OCI-LY7 (cell line): ENCODE results near the gene CTNND2. TPM values are rescaled to one million over a fixed set of nuclear protein-coding genes. Genes with fewer than 3 reads are reported as not detected.

ENCODE experiments used
- BruUV-seq: library from RNA; stranded (reverse); fragments of 400-500 nt; replicated peaks from 2 replicates; lab custom pipeline; 2021; lab: Mats Ljungman, UMichigan
- CTCF ChIA-PET: fragments of 300-600 bp; sonication (Branson Sonifier 250); formaldehyde crosslinking; loops from one replicate; lab custom pipeline; 2022; ENCODE audit warnings: antibody characterized with exemption; ENCODE audit not compliant: unreplicated experiment; lab: Charles Lee
- POLR2A ChIA-PET: fragments of 300-600 bp; sonication (Branson Sonifier 250); formaldehyde crosslinking; loops from one replicate; lab custom pipeline; 2022; ENCODE audit warnings: antibody characterized with exemption; lab: Charles Lee
- DNase-seq: peaks from one replicate; pipeline ENCODE4 v3.0.0-alpha.2; 2015; ENCODE audit warnings: low spot score
- H2AFZ ChIP-seq: fragments of 200-600 bp; sonication (generic), shearing (Covaris generic); 2 replicates; pipeline ENCODE4 v1.6.1; 2014; ENCODE audit warnings: mild to moderate bottlenecking, antibody characterized with exemption, low read length, moderate library complexity
- H3K27ac ChIP-seq: fragments of 200-600 bp; sonication (generic); 2 replicates; pipeline ENCODE4 v1.5.1; 2014; ENCODE audit warnings: mixed run types, low read depth, mild to moderate bottlenecking, moderate library complexity, low read length, inconsistent platforms; ENCODE audit not compliant: poor library complexity, severe bottlenecking
- H3K36me3 ChIP-seq: fragments of 200-600 bp; sonication (generic); 2 replicates; pipeline ENCODE4 v1.6.1; 2014; ENCODE audit warnings: mild to moderate bottlenecking, antibody characterized with exemption, low read length, moderate library complexity, mixed read lengths; ENCODE audit not compliant: insufficient read depth
- H3K4me1 ChIP-seq: fragments of 200-600 bp; sonication (generic); 2 replicates; pipeline ENCODE4 v1.5.1; 2014; ENCODE audit warnings: mild to moderate bottlenecking, low read length; ENCODE audit not compliant: insufficient read depth, poor library complexity, severe bottlenecking
- H3K4me2 ChIP-seq: fragments of 200-600 bp; sonication (generic); 2 replicates; pipeline ENCODE4 v1.6.1; 2014; ENCODE audit warnings: mild to moderate bottlenecking, low read length
- H3K4me3 ChIP-seq: fragments of 200-600 bp; sonication (generic); 2 replicates; pipeline ENCODE4 v1.5.1; 2014; ENCODE audit warnings: mild to moderate bottlenecking, low read depth, low read length; ENCODE audit not compliant: poor library complexity, severe bottlenecking
- H3K79me2 ChIP-seq: fragments of 200-600 bp; sonication (generic); 2 replicates; pipeline ENCODE4 v1.6.1; 2016; ENCODE audit warnings: low read depth, mild to moderate bottlenecking, low read length, moderate library complexity, mixed read lengths; ENCODE audit not compliant: insufficient read depth
- H3K9me2 ChIP-seq: fragments of 200-600 bp; sonication (generic); 2 replicates; pipeline ENCODE4 v1.6.1; 2016; ENCODE audit warnings: mild to moderate bottlenecking, low read length, mixed read lengths; ENCODE audit not compliant: insufficient read depth
- H3K9me3 ChIP-seq: fragments of 200-600 bp; sonication (generic); 2 replicates; pipeline ENCODE4 v1.6.1; 2014; ENCODE audit warnings: mild to moderate bottlenecking, mixed run types, low read length, mixed read lengths
- H4K20me1 ChIP-seq: fragments of 200-600 bp; sonication (generic); 2 replicates; pipeline ENCODE4 v1.6.1; 2014; ENCODE audit warnings: mild to moderate bottlenecking, antibody characterized with exemption, low read length, moderate library complexity, mixed read lengths; ENCODE audit not compliant: insufficient read depth
- CTCF ChIP-seq: fragments of 200-600 bp; sonication (generic); conservative IDR thresholded peaks from 2 replicates; pipeline ENCODE4 v1.5.1; 2014; ENCODE audit warnings: mild to moderate bottlenecking, antibody characterized with exemption, low read length, moderate library complexity, mixed read lengths
- EZH2phosphoT487 ChIP-seq: fragments of 200-600 bp; sonication (generic); IDR thresholded peaks from 2 replicates; pipeline ENCODE4 v1.6.1; 2018; ENCODE audit warnings: low read depth, borderline replicate concordance, mild to moderate bottlenecking, mixed run types, antibody characterized with exemption, low read length, moderate library complexity, mixed read lengths
- intact Hi-C: fragments of 100-400 bp; cut with micrococcal nuclease; formaldehyde crosslinking; loops from one replicate; pipeline ENCODE4 v1.10.0; 2022; ENCODE audit not compliant: unreplicated experiment
- total RNA-seq, 2 experiments: library from RNA; depleted of rRNA in 1 of 2; stranded (reverse); fragments of >200 nt in 1 of 2; shearing (Covaris generic) in 1 of 2; gene quantifications; 2 replicates each; pipeline ENCODE4 v1.2.3, GENCODE V29; 2014 to 2022

CTNND2 gene
- total RNA-seq, 2 experiments from 2014 or later = not detected

GRCh38 chr5:11724940-11725339, 179.3 kb downstream of the CTNND2 start:
- H3K9me2 ChIP-seq = no peaks in the 10 kb centered on the region
- peaks cover 12% of the 10 kb centered on the region for H3K4me1 ChIP-seq
- no TSS peak for BruUV-seq
- no peak overlapping the region for H3K4me3 ChIP-seq
- H3K36me3 ChIP-seq = no peaks in the 10 kb centered on the region
- no peak overlapping the region for H2AFZ ChIP-seq
- no peak for TF ChIP-seq EZH2phosphoT487
- TF ChIP-seq CTCF = no peak
- no peak overlapping the region for H3K4me2 ChIP-seq
- POLR2A ChIA-PET = no interaction called here
- CTCF ChIA-PET = no interaction called here
- H3K9me3 ChIP-seq = 0 out of 2 replicates have a peak, but pooled peaks cover 17% of the 10 kb centered on the region
- H3K27ac ChIP-seq = no peak overlapping the region
- H4K20me1 ChIP-seq = no peaks in the 10 kb centered on the region
- H3K79me2 ChIP-seq = no peaks in the 10 kb centered on the region
- DNase-seq = no peak
- intact Hi-C loops = no loop called here

- H3K4me1 ChIP-seq = peaks cover 16% of the 10 kb centered on the region
- CTCF ChIA-PET = interaction anchor here (0.6 kb wide), 1 partner anchor 119 kb away, joined by 4 read pairs; no protein-coding TSS in a partner anchor
- H3K4me3 ChIP-seq = no peak overlapping the region
Measured at GRCh38 chr5:11719888-11720481, 184.3 kb downstream of the CTNND2 start.

More at GRCh38 chr5:11719888-11720481, 184.3 kb downstream of the CTNND2 start:
- Histone ChIP-seq H3K9me3 (0 out of 2 replicates have a peak, but pooled peaks cover 17% of the 10 kb centered on the region), H3K4me2 (peak overlapping the region; percentile 57), H3K79me2 (no peaks in the 10 kb centered on the region), H3K9me2 (no peaks in the 10 kb centered on the region), H4K20me1 (no peaks in the 10 kb centered on the region), H3K27ac (peak overlapping the region; percentile 62), H3K36me3 (no peaks in the 10 kb centered on the region), H2AFZ (peak overlapping the region; percentile 71; the same call in 1 of the 2 replicates)
- BruUV-seq = no TSS peak
- POLR2A ChIA-PET = interaction anchor here (0.6 to 1.2 kb wide), 3 partner anchors 8 to 471 kb away, joined by 3 read pairs; no protein-coding TSS in a partner anchor
- intact Hi-C loops = no loop called here
- peak; percentile 69 for DNase-seq
- TF ChIP-seq CTCF (peak; percentile 73), EZH2phosphoT487 (no peak)
